HEK293 (cell line): ENCODE data around the gene DVL1.

ENCODE experiments used
- CTCF ChIA-PET: fragments of 350-600 bp; formaldehyde crosslinking; extraction: SDS; loops from one replicate; lab custom pipeline; 2021; ENCODE audit warnings: antibody characterized with exemption; lab: Yijun Ruan, JAX
- POLR2A ChIA-PET: fragments of 300-600 bp; formaldehyde crosslinking; extraction: SDS; loops from one replicate; lab custom pipeline; 2020; ENCODE audit warnings: antibody characterized with exemption, inconsistent platforms; lab: Yijun Ruan, JAX
- H3K27ac ChIP-seq: fragments of 200-500 bp; sonication (Bioruptor generic); 2 replicates; pipeline ENCODE4 v1.5.1; 2014; ENCODE audit warnings: low read depth, low read length, control low read depth, inconsistent platforms; ENCODE audit errors: extremely low read depth
- H3K36me3 ChIP-seq, 2 experiments: fragments of 200-500 bp in 1 of 2; sonication (Bioruptor generic) in 1 of 2; 1 replicate in 1 of 2; 2 replicates in 1 of 2; pipeline ENCODE4 v1.5.1; 2014 to 2017; ENCODE audit warnings: inconsistent platforms in 2 of 2, low read length in 2 of 2; ENCODE audit not compliant: control insufficient read depth in 2 of 2, insufficient read depth in 1 of 2
- H3K4me1 ChIP-seq: fragments of 200-500 bp; sonication (Bioruptor generic); 2 replicates; pipeline ENCODE4 v1.5.1; 2014; ENCODE audit warnings: mild to moderate bottlenecking, low read length, inconsistent platforms; ENCODE audit not compliant: control insufficient read depth, insufficient read depth
- H3K4me3 ChIP-seq: 2 replicates; pipeline ENCODE4 v1.5.1; 2011; ENCODE audit warnings: low read depth, mild to moderate bottlenecking, control low read depth, low read length, moderate library complexity
- H3K9me3 ChIP-seq: fragments of 200-500 bp; sonication (Bioruptor generic); 2 replicates; pipeline ENCODE4 v1.5.1; 2014; ENCODE audit warnings: low read depth, low read length, inconsistent platforms; ENCODE audit not compliant: control insufficient read depth, insufficient read depth
- BCL11A ChIP-seq: fragments of 450-650 bp; formaldehyde crosslinking; IDR thresholded peaks from 2 replicates; pipeline ENCODE4 v1.5.1; 2016; ENCODE audit warnings: low read depth, missing biosample characterization, missing genetic modification characterization
- BCL11B ChIP-seq: fragments of 450-650 bp; formaldehyde crosslinking; IDR thresholded peaks from 2 replicates; pipeline ENCODE4 v1.5.1; 2016; ENCODE audit warnings: low read depth, missing biosample characterization, missing genetic modification characterization
- EGR2 ChIP-seq: fragments of 450-650 bp; formaldehyde crosslinking; IDR thresholded peaks from 2 replicates; pipeline ENCODE4 v1.5.1; 2016; ENCODE audit warnings: low read depth, missing biosample characterization, missing genetic modification characterization
- GLIS1 ChIP-seq: fragments of 450-650 bp; formaldehyde crosslinking; IDR thresholded peaks from 2 replicates; pipeline ENCODE4 v1.5.1; 2016; ENCODE audit warnings: missing biosample characterization, missing genetic modification characterization
- MEIS1 ChIP-seq: sonication (generic); formaldehyde crosslinking; IDR thresholded peaks from 2 replicates; pipeline ENCODE4 v1.8.1; 2022; ENCODE audit warnings: missing genetic modification reagents, mild to moderate bottlenecking, borderline replicate concordance
- ZBTB8A ChIP-seq: fragments of 450-650 bp; formaldehyde crosslinking; IDR thresholded peaks from 2 replicates; pipeline ENCODE4 v1.5.1; 2016; ENCODE audit warnings: missing biosample characterization, missing genetic modification characterization
- ZIC2 ChIP-seq: fragments of 450-650 bp; formaldehyde crosslinking; IDR thresholded peaks from 2 replicates; pipeline ENCODE4 v1.5.1; 2016; ENCODE audit warnings: missing biosample characterization, missing genetic modification characterization
- ZNF10 ChIP-seq: fragments of 450-650 bp; formaldehyde crosslinking; IDR thresholded peaks from 2 replicates; pipeline ENCODE4 v1.5.1; 2017; ENCODE audit warnings: missing biosample characterization, missing genetic modification characterization
- ZNF148 ChIP-seq: fragments of 450-650 bp; formaldehyde crosslinking; IDR thresholded peaks from 2 replicates; pipeline ENCODE4 v1.5.0; 2017; ENCODE audit warnings: missing biosample characterization, missing genetic modification characterization, borderline replicate concordance
- ZNF18 ChIP-seq: fragments of 450-650 bp; formaldehyde crosslinking; IDR thresholded peaks from 2 replicates; pipeline ENCODE4 v1.5.1; 2016; ENCODE audit warnings: missing biosample characterization, missing genetic modification characterization
- ZNF426 ChIP-seq: fragments of 450-650 bp; formaldehyde crosslinking; IDR thresholded peaks from 2 replicates; pipeline ENCODE4 v1.5.1; 2017; ENCODE audit warnings: missing biosample characterization, missing genetic modification characterization, mild to moderate bottlenecking, inconsistent platforms, moderate library complexity
- ZNF513 ChIP-seq: fragments of 450-650 bp; IDR thresholded peaks from 2 replicates; pipeline ENCODE4 v1.5.1; 2018; ENCODE audit warnings: missing biosample characterization, missing genetic modification characterization
- ZNF518A ChIP-seq: fragments of 450-650 bp; formaldehyde crosslinking; conservative IDR thresholded peaks from 2 replicates; pipeline ENCODE4 v1.5.1; 2016; ENCODE audit warnings: low read depth, missing biosample characterization, missing genetic modification characterization
- ZNF529 ChIP-seq: fragments of 450-650 bp; formaldehyde crosslinking; IDR thresholded peaks from 2 replicates; pipeline ENCODE4 v1.5.1; 2017; ENCODE audit warnings: missing genetic modification characterization, missing biosample characterization; ENCODE audit not compliant: insufficient replicate concordance
- ZNF544 ChIP-seq: fragments of 450-650 bp; formaldehyde crosslinking; IDR thresholded peaks from 2 replicates; pipeline ENCODE4 v1.5.0; 2017; ENCODE audit warnings: missing biosample characterization, missing genetic modification characterization
- ZNF580 ChIP-seq: fragments of 450-650 bp; formaldehyde crosslinking; IDR thresholded peaks from 2 replicates; pipeline ENCODE4 v1.5.1; 2016; ENCODE audit warnings: missing biosample characterization, missing genetic modification characterization
- ZNF629 ChIP-seq: fragments of 450-650 bp; formaldehyde crosslinking; IDR thresholded peaks from 2 replicates; pipeline ENCODE4 v1.5.1; 2017; ENCODE audit warnings: missing biosample characterization, missing genetic modification characterization
- ZNF654 ChIP-seq: fragments of 450-650 bp; formaldehyde crosslinking; IDR thresholded peaks from 2 replicates; pipeline ENCODE4 v1.5.1; 2016; ENCODE audit warnings: low read depth, missing biosample characterization, missing genetic modification characterization
- ZNF777 ChIP-seq: fragments of 450-650 bp; formaldehyde crosslinking; IDR thresholded peaks from 2 replicates; pipeline ENCODE4 v1.5.1; 2017; ENCODE audit warnings: missing biosample characterization, missing genetic modification characterization, borderline replicate concordance
- ZSCAN23 ChIP-seq: fragments of 450-650 bp; formaldehyde crosslinking; IDR thresholded peaks from 2 replicates; pipeline ENCODE4 v1.5.1; 2016; ENCODE audit warnings: missing biosample characterization, missing genetic modification characterization
- ZSCAN30 ChIP-seq: fragments of 450-650 bp; IDR thresholded peaks from 2 replicates; pipeline ENCODE4 v1.5.1; 2018; ENCODE audit warnings: missing biosample characterization, mild to moderate bottlenecking, missing genetic modification characterization, moderate library complexity
- ZXDB ChIP-seq: fragments of 450-650 bp; formaldehyde crosslinking; IDR thresholded peaks from 2 replicates; pipeline ENCODE4 v1.5.1; 2016; ENCODE audit warnings: missing biosample characterization, missing genetic modification characterization

DVL1 gene

DNA sequence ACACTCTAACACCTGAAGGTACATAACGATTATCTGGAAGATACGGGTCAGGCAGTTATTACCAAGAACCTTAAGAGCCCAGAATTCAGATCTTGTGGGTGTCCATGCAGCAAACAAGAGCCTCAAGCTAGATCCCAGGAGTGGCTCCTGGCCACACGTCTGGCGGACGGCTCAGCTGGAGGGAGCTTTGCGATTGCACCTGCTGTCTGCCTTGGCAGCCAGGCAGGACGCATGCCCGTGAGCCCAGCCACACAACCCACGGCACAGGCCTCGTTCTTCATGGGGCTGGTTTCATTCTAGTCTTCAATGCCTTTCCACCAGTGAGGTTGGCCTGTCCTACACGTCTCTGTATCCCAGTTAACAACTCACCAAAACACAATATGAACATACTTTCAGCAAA is 44.2 kb upstream of the DVL1 start:
- Histone ChIP-seq H3K36me3 (peaks cover 68 to 99% of the 10 kb centered on the region in 2 experiments), H3K4me1 (no peaks in the 10 kb centered on the region), H3K9me3 (no peaks in the 10 kb centered on the region), H3K4me3 (no peak overlapping the region), H3K27ac (no peak overlapping the region)
- CTCF ChIA-PET, result interaction anchor here (1.8 kb wide), 1 partner anchor 18 kb away, joined by 5 read pairs; the partner anchor contains the start of gene AURKAIP1
- POLR2A ChIA-PET, result interaction anchor here (0.8 kb wide), 1 partner anchor 18 kb away, joined by 3 read pairs; the partner anchor contains the start of gene AURKAIP1
- TF ChIP-seq ZNF148 (tag by site-specific recombination) (no peak), ZIC2 (tag by site-specific recombination) (no peak), MEIS1 (CRISPR knock-in tag) (no peak), ZNF18 (tag by site-specific recombination) (no peak), ZNF544 (tag by site-specific recombination) (no peak), ZNF777 (no peak), EGR2 (tag by site-specific recombination) (no peak), ZNF580 (tag by site-specific recombination) (no peak), BCL11A (tag by site-specific recombination) (no peak), ZNF513 (no peak), ZBTB8A (tag by site-specific recombination) (no peak), ZSCAN23 (tag by site-specific recombination) (no peak), BCL11B (tag by site-specific recombination) (no peak), ZXDB (tag by site-specific recombination) (no peak)

DNA sequence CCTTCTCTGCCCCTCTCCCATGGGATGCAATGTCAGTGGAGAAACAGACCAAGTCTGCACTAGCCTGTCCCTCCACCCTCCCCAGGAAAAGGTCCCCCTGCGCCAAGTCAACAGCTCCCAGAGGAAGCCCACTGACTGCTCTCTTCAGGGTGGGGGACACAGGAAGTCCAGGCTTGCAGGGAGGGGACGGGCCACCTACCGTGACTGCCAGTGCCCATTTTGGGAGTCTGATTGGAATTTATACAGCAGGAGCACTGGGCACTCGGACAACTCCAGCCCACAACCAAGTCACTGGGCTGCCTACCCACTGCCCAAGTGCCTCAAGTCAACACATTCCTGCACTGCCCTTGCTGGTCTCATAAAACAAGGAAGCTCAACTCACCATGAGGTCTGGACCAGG is 43.8 kb upstream of the DVL1 start:
- POLR2A ChIA-PET, result interaction anchor here (0.8 kb wide), 1 partner anchor 18 kb away, joined by 3 read pairs; the partner anchor contains the start of gene AURKAIP1
- Histone ChIP-seq H3K36me3 (peaks cover 72 to 99% of the 10 kb centered on the region in 2 experiments), H3K9me3 (no peaks in the 10 kb centered on the region), H3K4me1 (no peaks in the 10 kb centered on the region), H3K27ac (no peak overlapping the region), H3K4me3 (no peak overlapping the region)
- TF ChIP-seq ZNF529 (tag by site-specific recombination) (no peak), ZSCAN30 (tag by site-specific recombination) (no peak), ZNF518A (tag by site-specific recombination) (no peak), GLIS1 (tag by site-specific recombination) (no peak), ZNF10 (tag by site-specific recombination) (no peak), ZNF654 (tag by site-specific recombination) (no peak), ZNF629 (no peak), ZNF426 (tag by site-specific recombination) (no peak)
- CTCF ChIA-PET, result interaction anchor here (1.8 kb wide), 1 partner anchor 18 kb away, joined by 5 read pairs; the partner anchor contains the start of gene AURKAIP1
